ENCODE results near the gene WASF2. TPM values are rescaled to one million over a fixed set of nuclear protein-coding genes. Genes with fewer than 3 reads are reported as not detected.
A peak's percentile ranks its signal among the peaks of the same experiment; 100 is the strongest.

WASF2 gene
- total and polyA plus RNA-seq, 2 of the 13 experiments (the other 11 are each of a cell fraction or from before 2014, with no cell fraction given) = 10.4 to 27.7 TPM

DNA sequence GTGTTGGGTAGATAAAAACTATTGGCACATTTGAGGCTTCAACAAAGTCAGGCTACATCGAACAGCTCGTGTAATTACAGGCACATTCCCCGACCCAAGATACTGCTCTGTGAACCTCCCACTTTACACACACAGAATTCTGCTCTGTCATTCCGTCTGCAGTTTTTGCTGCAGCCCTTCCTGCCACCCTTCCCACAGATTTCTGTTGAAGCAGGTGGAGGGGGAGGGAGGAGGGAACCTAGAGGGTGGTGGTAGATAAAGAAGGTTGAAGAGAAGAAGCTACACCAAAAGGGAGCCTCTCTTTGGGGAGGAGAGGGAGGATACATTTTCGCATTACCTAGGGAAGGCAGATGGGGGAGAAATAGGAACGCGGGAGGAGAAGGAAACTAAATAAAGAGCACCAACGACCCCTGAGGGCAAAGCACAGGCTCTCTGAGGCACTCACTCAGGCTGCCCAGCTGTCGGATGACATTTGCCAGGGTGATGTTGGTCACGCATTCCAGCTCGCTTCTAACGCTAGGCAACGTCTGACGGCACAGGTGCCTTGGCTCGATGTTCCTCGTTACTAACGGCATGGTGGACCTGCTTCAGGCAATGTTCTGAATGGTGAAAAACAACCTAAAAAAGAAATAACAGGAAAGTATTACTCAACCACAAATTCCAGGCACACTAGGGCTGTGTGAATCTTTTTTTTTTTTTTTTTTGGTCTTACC is 61.5 kb downstream of the WASF2 start:
- Histone ChIP-seq H3K4me2 (ENCODE audit: low read depth, low read length) (no peak overlapping the region), H3K4me1 (ENCODE audit: insufficient read depth, low read length) (peaks cover 38% of the 10 kb centered on the region), H3K9ac (ENCODE audit: insufficient read depth, low read depth, low read length) (peak overlapping the region; percentile 23; the same call in 1 of the 2 replicates), H3K9me3 (ENCODE audit: low read length) (no peaks in the 10 kb centered on the region), H3K36me3 (replicated peaks in 1 of 2; ENCODE audit: control insufficient read depth in 1 of 2, insufficient read depth in 2 of 2, low read length in 2 of 2) (peaks cover 16 to 39% of the 10 kb centered on the region in 2 experiments), H2AFZ (ENCODE audit: low read length) (no peak overlapping the region), H3K4me3 (replicated peaks in 1 of 3; ENCODE audit: insufficient read depth in 1 of 3, low read depth in 2 of 3, low read length in 3 of 3) (no peak overlapping the region), H3K27me3 (ENCODE audit: control insufficient read depth in 1 of 2, insufficient read depth in 2 of 2, low read length in 2 of 2) (no peaks in the 10 kb centered on the region), H3K79me2 (ENCODE audit: insufficient read depth, low read length) (peaks cover 19% of the 10 kb centered on the region), H3K27ac (ENCODE audit: extremely low read length, insufficient read depth, low read length) (peak overlapping the region; percentile 71), H4K20me1 (ENCODE audit: insufficient read depth, low read length) (peaks cover 4% of the 10 kb centered on the region)
- in situ Hi-C loops (cut with HindIII; ENCODE audit: extremely low pct_ligation_motif_present, low pct_unique_long_range_greater_than_20kb) = no loop called here
- ATAC-seq (peak; percentile 64), FAIRE-seq (no peak), DNase-seq (ENCODE audit: low spot score) (no peak)
- 55% methylated on average over 17 of the region's 17 CpGs for WGBS (ENCODE audit: low lambda C conversion rate)
- TF ChIP-seq, protein P1, sequence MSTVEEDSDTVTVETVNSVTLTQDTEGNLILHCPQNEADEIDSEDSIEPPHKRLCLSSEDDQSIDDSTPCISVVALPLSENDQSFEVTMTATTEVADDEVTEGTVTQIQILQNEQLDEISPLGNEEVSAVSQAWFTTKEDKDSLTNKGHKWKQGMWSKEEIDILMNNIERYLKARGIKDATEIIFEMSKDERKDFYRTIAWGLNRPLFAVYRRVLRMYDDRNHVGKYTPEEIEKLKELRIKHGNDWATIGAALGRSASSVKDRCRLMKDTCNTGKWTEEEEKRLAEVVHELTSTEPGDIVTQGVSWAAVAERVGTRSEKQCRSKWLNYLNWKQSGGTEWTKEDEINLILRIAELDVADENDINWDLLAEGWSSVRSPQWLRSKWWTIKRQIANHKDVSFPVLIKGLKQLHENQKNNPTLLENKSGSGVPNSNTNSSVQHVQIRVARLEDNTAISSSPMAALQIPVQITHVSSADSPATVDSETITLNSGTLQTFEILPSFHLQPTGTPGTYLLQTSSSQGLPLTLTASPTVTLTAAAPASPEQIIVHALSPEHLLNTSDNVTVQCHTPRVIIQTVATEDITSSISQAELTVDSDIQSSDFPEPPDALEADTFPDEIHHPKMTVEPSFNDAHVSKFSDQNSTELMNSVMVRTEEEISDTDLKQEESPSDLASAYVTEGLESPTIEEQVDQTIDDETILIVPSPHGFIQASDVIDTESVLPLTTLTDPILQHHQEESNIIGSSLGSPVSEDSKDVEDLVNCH (CRISPR knock-in tag; IDR thresholded peaks at IDR 0.05) = no peak
- no peak for TF ChIP-seq ZFAT (CRISPR knock-in tag; conservative IDR thresholded peaks at IDR 0.05)
- TF ChIP-seq, protein P2, sequence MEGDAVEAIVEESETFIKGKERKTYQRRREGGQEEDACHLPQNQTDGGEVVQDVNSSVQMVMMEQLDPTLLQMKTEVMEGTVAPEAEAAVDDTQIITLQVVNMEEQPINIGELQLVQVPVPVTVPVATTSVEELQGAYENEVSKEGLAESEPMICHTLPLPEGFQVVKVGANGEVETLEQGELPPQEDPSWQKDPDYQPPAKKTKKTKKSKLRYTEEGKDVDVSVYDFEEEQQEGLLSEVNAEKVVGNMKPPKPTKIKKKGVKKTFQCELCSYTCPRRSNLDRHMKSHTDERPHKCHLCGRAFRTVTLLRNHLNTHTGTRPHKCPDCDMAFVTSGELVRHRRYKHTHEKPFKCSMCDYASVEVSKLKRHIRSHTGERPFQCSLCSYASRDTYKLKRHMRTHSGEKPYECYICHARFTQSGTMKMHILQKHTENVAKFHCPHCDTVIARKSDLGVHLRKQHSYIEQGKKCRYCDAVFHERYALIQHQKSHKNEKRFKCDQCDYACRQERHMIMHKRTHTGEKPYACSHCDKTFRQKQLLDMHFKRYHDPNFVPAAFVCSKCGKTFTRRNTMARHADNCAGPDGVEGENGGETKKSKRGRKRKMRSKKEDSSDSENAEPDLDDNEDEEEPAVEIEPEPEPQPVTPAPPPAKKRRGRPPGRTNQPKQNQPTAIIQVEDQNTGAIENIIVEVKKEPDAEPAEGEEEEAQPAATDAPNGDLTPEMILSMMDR (CRISPR knock-in tag; IDR thresholded peaks at IDR 0.05) = peak; percentile 17; the same call in 1 of the 2 replicates
- no peak for TF ChIP-seq XBP1 (CRISPR knock-in tag; IDR thresholded peaks at IDR 0.05)
- TF ChIP-seq ZFP1 (CRISPR knock-in tag; IDR thresholded peaks at IDR 0.05) = no peak
- no peak for TF ChIP-seq ZNF10 (CRISPR knock-in tag; IDR thresholded peaks at IDR 0.05; ENCODE audit: borderline replicate concordance, low read depth)
- TF ChIP-seq, protein P3, sequence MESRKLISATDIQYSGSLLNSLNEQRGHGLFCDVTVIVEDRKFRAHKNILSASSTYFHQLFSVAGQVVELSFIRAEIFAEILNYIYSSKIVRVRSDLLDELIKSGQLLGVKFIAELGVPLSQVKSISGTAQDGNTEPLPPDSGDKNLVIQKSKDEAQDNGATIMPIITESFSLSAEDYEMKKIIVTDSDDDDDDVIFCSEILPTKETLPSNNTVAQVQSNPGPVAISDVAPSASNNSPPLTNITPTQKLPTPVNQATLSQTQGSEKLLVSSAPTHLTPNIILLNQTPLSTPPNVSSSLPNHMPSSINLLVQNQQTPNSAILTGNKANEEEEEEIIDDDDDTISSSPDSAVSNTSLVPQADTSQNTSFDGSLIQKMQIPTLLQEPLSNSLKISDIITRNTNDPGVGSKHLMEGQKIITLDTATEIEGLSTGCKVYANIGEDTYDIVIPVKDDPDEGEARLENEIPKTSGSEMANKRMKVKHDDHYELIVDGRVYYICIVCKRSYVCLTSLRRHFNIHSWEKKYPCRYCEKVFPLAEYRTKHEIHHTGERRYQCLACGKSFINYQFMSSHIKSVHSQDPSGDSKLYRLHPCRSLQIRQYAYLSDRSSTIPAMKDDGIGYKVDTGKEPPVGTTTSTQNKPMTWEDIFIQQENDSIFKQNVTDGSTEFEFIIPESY (CRISPR knock-in tag; IDR thresholded peaks at IDR 0.05) = 0 out of 2 replicates have a peak, but pooled peaks have one; percentile 10
- no peak for TF ChIP-seq CREB1 (IDR thresholded peaks at IDR 0.05)
- no peak for TF ChIP-seq CREB1 (CRISPR knock-in tag; IDR thresholded peaks at IDR 0.05)
- TF ChIP-seq MIER3 (CRISPR knock-in tag; IDR thresholded peaks at IDR 0.05; ENCODE audit: borderline replicate concordance) = no peak
- no peak for TF ChIP-seq CAMTA2 (CRISPR knock-in tag; IDR thresholded peaks at IDR 0.05; ENCODE audit: borderline replicate concordance)
- 0 out of 4 replicates have a peak, but pooled peaks of 1 of the 2 experiments have one; percentile 4 for TF ChIP-seq EP300 (IDR thresholded peaks at IDR 0.05; ENCODE audit: low read depth in 2 of 2, low read length in 2 of 2)
- TF ChIP-seq EP300 (CRISPR knock-in tag; IDR thresholded peaks at IDR 0.05; ENCODE audit: borderline replicate concordance) = no peak
- TF ChIP-seq NFE2 (CRISPR knock-in tag; IDR thresholded peaks at IDR 0.05) = 0 out of 2 replicates have a peak, but pooled peaks have one; percentile 16
- ChIA-PET CTCF (ENCODE audit: low intra/inter-chr PET ratio, low total read pairs) (no interaction called here), POLR2A (interaction anchor here (1.0 to 1.6 kb wide), 2 partner anchors 11 to 62 kb away, joined by 3 to 4 read pairs; no protein-coding TSS in a partner anchor)
- intact Hi-C loops (cut with micrococcal nuclease; ENCODE audit: unreplicated experiment) = no loop called here
- BruUV-seq (replicated peaks) = no TSS peak
